Esophagus muscularis mucosa (tissue), 4 donors: Measurements from ENCODE around the gene TAF11. TPM values are rescaled to one million over a fixed set of nuclear protein-coding genes. Genes with fewer than 3 reads are reported as not detected.
"Not testable (repeated sequence)": the region's sequence is repeated elsewhere in the genome, so short reads cannot be mapped to it uniquely, and the experiment has no call there.

Experiments used
- DNase-seq: peaks from one replicate; pipeline ENCODE4 v3.0.0-alpha.2; 2017; ENCODE audit errors: extremely low spot score
- H3K27ac ChIP-seq, 4 donors: fragments of 200-600 bp; sonication (generic); replicated peaks in 1 of 4; 1 replicate in 3 of 4; 2 replicates in 1 of 4; pipeline ENCODE4 v1.5.1; 2016 to 2019; ENCODE audit warnings: mild to moderate bottlenecking in 1 of 4
- H3K27me3 ChIP-seq, 4 donors: fragments of 200-600 bp; sonication (generic); one replicate each; pipeline versions ENCODE4 v1.5.1 to v1.6.0; 2016 to 2019
- H3K36me3 ChIP-seq, 4 donors: fragments of 200-600 bp; sonication (generic); one replicate each; pipeline ENCODE4 v1.5.1; 2016 to 2019
- H3K4me1 ChIP-seq, 4 donors: fragments of 200-600 bp; sonication (generic); one replicate each; pipeline ENCODE4 v1.5.1; 2016 to 2019
- H3K4me3 ChIP-seq, 4 donors: fragments of 200-600 bp; sonication (generic); 1 replicate in 2 of 4; 2 replicates in 2 of 4; pipeline ENCODE4 v1.5.1; 2016 to 2019; ENCODE audit warnings: mild to moderate bottlenecking in 4 of 4, moderate library complexity in 1 of 4
- H3K9me3 ChIP-seq, 4 donors: fragments of 200-600 bp; sonication (generic); 1 replicate in 3 of 4; 2 replicates in 1 of 4; pipeline ENCODE4 v1.5.1; 2016 to 2019
- EP300 ChIP-seq: sonication (generic); formaldehyde crosslinking; IDR thresholded peaks from one replicate; pipeline ENCODE4 v1.6.1; 2017; ENCODE audit warnings: antibody characterized with exemption
- POLR2A ChIP-seq: fragments of 450-650 bp; IDR thresholded peaks from one replicate; pipeline ENCODE4 v1.6.1; 2017; ENCODE audit warnings: antibody characterized with exemption, moderate library complexity, mild to moderate bottlenecking, low read depth
- POLR2AphosphoS5 ChIP-seq, 2 donors: sonication (generic); formaldehyde crosslinking; IDR thresholded peaks; one replicate each; pipeline ENCODE4 v1.6.1; 2017; ENCODE audit warnings: antibody characterized with exemption in 2 of 2
- WGBS: methylation state at CpG from one replicate; pipeline ENCODE4 v1.1.5; 2018; 5-methylcytosine and 5-hydroxymethylcytosine counted together
- intact Hi-C: fragments of 100-400 bp; cut with DNase I; formaldehyde crosslinking; loops from one replicate; pipeline ENCODE4 v1.15.1; 2023
- total RNA-seq, 4 donors: library from RNA; depleted of rRNA; stranded (reverse); fragments of >200 nt; gene quantifications; one replicate each; pipeline versions ENCODE4 v1.1.0 to v1.2.1, GENCODE V29; 2016
- TF ChIP-seq, protein P1 (sequence below), 3 experiments: fragments of 200-600 bp in 2 of 3; fragments of 450-650 bp in 1 of 3; sonication (generic) in 2 of 3; IDR thresholded peaks; one replicate each; pipeline ENCODE4 v1.5.1; 2017 to 2019; ENCODE audit warnings: antibody characterized with exemption in 3 of 3, mild to moderate bottlenecking in 2 of 3, moderate library complexity in 1 of 3

Gene TAF11
- total RNA-seq, 4 donors from 2014 or later, result 18.2 to 26.2 (median 25.4) TPM

DNA sequence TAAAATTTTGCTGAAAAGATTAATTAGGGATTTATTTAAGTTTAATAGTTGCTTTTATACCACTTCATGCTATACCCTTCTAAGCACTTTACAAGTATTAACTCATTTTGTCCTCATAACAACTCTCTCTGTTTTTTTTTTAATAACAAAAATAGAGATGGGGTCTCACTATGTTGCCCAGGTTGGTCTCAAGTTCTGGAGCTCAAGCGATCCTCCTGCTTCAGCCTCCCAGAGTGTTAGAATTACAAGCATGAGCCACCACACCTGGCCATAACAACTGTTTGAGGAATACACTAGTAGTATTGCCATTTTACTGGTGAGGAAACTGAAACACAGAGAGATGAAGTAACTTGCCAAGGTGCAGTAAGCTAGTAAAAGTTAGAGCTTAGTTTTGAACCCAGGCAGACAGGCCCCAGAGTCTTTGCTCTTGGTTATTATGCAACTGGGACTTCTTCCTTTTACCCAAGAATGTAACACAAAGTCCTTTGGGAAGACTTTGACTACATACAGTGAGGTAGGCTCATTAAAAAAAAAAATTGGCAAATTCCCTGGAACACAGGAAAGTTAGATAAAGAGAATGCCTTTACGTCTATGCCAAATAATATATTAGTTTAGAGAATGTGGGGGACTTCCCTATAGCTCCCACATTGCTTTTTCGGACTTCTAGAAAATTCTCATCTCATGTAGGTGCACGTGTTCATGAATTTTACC, 12.6 kb upstream of the TAF11 start:
- Histone ChIP-seq H3K27me3 (no peaks in the 10 kb centered on the region), H3K9me3 (no peaks in the 10 kb centered on the region), H3K4me3 (no peak overlapping the region), H3K36me3 (peaks cover 0 to 4% (median 0%) of the 10 kb centered on the region in 4 donors), H3K27ac (no peak overlapping the region), H3K4me1 (peaks cover 0 to 7% (median 3%) of the 10 kb centered on the region in 4 donors)
- TF ChIP-seq, protein P1, sequence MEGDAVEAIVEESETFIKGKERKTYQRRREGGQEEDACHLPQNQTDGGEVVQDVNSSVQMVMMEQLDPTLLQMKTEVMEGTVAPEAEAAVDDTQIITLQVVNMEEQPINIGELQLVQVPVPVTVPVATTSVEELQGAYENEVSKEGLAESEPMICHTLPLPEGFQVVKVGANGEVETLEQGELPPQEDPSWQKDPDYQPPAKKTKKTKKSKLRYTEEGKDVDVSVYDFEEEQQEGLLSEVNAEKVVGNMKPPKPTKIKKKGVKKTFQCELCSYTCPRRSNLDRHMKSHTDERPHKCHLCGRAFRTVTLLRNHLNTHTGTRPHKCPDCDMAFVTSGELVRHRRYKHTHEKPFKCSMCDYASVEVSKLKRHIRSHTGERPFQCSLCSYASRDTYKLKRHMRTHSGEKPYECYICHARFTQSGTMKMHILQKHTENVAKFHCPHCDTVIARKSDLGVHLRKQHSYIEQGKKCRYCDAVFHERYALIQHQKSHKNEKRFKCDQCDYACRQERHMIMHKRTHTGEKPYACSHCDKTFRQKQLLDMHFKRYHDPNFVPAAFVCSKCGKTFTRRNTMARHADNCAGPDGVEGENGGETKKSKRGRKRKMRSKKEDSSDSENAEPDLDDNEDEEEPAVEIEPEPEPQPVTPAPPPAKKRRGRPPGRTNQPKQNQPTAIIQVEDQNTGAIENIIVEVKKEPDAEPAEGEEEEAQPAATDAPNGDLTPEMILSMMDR (IDR thresholded peaks at IDR 0.05), result no peak
- TF ChIP-seq POLR2AphosphoS5 (IDR thresholded peaks at IDR 0.05), result no peak
- TF ChIP-seq EP300, result no peak
- TF ChIP-seq POLR2A, result no peak
- 78% methylated on average over 4 of the region's 4 CpGs for WGBS
- no peak for DNase-seq
- intact Hi-C loops, result no loop called here

DNA sequence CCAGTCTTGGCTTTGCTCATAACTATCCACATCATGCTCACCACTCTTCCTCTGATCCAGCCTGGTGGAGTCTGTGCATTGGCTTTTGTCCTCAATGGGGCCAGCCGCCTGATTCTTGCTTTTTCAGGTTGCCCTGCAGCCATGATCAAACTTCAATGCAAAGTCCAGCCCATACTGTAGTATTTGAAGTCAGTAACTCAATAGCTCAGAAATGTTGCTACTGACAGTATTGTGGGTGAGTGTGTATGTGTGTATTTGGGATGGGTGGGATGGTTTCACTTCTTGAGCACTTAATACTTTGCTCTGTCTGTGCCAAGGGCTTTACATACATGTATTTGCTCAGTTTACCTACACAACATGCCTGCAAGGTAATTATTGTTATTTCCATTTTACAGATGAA, 11.9 kb upstream of the TAF11 start:
- WGBS, result 100% methylated on average over 1 of the region's 1 CpG
- H3K36me3 ChIP-seq, DNase-seq, H3K9me3 ChIP-seq, H3K4me1 ChIP-seq, H3K27me3 ChIP-seq, H3K4me3 ChIP-seq, H3K27ac ChIP-seq, intact Hi-C loops: not testable (repeated sequence)

GRCh38 chr6:34897716-34898115, 9.9 kb upstream of the TAF11 start:
- Histone ChIP-seq H3K4me3 (no peak overlapping the region), H3K36me3 (peaks cover 0 to 4% (median 0%) of the 10 kb centered on the region in 4 donors), H3K27me3 (no peaks in the 10 kb centered on the region), H3K27ac (no peak overlapping the region), H3K4me1 (peaks cover 0 to 11% (median 3%) of the 10 kb centered on the region in 4 donors), H3K9me3 (no peaks in the 10 kb centered on the region)
- 100% methylated on average over 1 of the region's 1 CpG for WGBS
- intact Hi-C loops, result no loop called here
- DNase-seq, result no peak
- TF ChIP-seq EP300, result no peak
- TF ChIP-seq POLR2AphosphoS5 (IDR thresholded peaks at IDR 0.05), result no peak
- TF ChIP-seq POLR2A, result no peak
- TF ChIP-seq, protein P1 (IDR thresholded peaks at IDR 0.05), result no peak

DNA sequence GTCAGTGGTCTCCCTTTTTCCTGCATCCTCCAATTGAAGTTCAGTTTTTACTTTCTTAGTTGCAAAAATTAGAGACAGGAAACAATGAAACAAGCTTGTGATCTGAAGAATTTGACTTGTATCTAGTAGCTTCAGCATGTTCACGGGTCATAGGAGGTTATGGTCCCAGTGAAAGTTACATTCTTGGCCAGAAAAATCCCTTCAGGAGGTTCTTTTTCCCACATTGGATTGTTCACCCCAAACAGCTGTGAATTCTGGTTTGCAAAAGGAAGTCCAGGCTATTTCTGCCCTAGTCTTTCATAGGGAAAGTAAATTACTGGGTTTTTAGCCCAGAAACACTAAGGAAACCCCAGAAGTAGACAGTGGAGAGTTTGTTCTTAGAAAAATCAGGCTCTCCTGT, 9.3 kb upstream of the TAF11 start:
- Histone ChIP-seq H3K27me3 (no peaks in the 10 kb centered on the region), H3K36me3 (peaks cover 0 to 4% (median 0%) of the 10 kb centered on the region in 4 donors), H3K9me3 (no peaks in the 10 kb centered on the region), H3K27ac (no peak overlapping the region), H3K4me3 (no peak overlapping the region), H3K4me1 (peaks cover 0 to 13% (median 3%) of the 10 kb centered on the region in 4 donors)
- 73% methylated on average over 1 of the region's 1 CpG for WGBS
- intact Hi-C loops, result no loop called here
- TF ChIP-seq POLR2A, result no peak
- no peak for TF ChIP-seq EP300
- TF ChIP-seq POLR2AphosphoS5 (IDR thresholded peaks at IDR 0.05), result no peak
- TF ChIP-seq, protein P1 (IDR thresholded peaks at IDR 0.05), result no peak
- no peak for DNase-seq

GRCh38 chr6:34894693-34895092, 6.9 kb upstream of the TAF11 start:
- DNase-seq, result no peak
- Histone ChIP-seq H3K4me3 (no peak overlapping the region), H3K36me3 (peaks cover 0 to 4% (median 0%) of the 10 kb centered on the region in 4 donors), H3K4me1 (peaks cover 8 to 37% (median 25%) of the 10 kb centered on the region in 4 donors), H3K27me3 (no peaks in the 10 kb centered on the region), H3K27ac (no peak overlapping the region), H3K9me3 (no peaks in the 10 kb centered on the region)
- intact Hi-C loops, result no loop called here
- 83% methylated on average over 1 of the region's 1 CpG for WGBS
- no peak for TF ChIP-seq EP300
- no peak for TF ChIP-seq POLR2AphosphoS5 (IDR thresholded peaks at IDR 0.05)
- TF ChIP-seq POLR2A, result no peak
- TF ChIP-seq, protein P1 (IDR thresholded peaks at IDR 0.05), result no peak
